Testis (tissue), 2 donors: ENCODE results near the gene C1QTNF8.

ENCODE experiments used
- POLR2A ChIP-seq: fragments of 450-650 bp; IDR thresholded peaks from one replicate; pipeline ENCODE4 v1.6.1; 2017; ENCODE audit warnings: antibody characterized with exemption, mild to moderate bottlenecking, moderate library complexity
- TF ChIP-seq, protein P1 (sequence below), 3 experiments: fragments of 450-650 bp in 2 of 3; fragments of 200-600 bp in 1 of 3; sonication (generic) in 1 of 3; IDR thresholded peaks; one replicate each; pipeline ENCODE4 v1.5.1; 2016 to 2019; ENCODE audit warnings: antibody characterized with exemption in 3 of 3, mild to moderate bottlenecking in 2 of 3, moderate library complexity in 1 of 3

DNA sequence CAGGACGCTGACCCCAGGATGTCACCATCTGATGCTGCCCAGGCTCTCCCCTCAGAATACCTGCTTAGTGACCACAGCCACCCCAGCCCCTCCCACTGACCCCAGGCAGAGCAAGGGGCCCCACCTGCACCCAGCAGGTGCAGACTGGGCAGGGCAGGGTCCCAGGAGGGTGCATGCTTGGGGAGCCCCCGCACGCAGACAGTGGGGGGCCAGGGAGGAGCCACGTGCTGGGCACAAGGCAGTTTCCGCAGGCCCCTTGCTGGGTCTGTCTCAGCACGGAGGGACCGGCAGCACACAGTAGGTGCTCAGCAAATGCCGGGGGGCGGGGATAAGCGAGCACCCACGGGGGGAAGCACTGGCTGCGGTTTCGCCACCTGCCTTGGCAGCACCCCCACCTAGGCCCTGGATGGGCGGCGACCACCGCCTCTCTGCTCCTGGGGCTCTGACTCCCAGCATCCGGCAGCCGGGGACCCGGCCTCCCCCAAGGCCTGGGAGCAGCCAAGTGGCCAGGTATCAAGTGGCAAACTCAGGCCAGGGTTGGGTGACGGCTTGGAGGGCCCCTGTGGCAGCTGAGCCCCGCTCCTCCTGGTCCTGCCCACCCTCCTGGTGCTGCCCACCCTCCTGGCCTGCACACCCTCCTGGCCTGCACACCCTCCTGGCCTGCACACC, 42.2 kb downstream of the C1QTNF8 start:
- TF ChIP-seq, protein P1, sequence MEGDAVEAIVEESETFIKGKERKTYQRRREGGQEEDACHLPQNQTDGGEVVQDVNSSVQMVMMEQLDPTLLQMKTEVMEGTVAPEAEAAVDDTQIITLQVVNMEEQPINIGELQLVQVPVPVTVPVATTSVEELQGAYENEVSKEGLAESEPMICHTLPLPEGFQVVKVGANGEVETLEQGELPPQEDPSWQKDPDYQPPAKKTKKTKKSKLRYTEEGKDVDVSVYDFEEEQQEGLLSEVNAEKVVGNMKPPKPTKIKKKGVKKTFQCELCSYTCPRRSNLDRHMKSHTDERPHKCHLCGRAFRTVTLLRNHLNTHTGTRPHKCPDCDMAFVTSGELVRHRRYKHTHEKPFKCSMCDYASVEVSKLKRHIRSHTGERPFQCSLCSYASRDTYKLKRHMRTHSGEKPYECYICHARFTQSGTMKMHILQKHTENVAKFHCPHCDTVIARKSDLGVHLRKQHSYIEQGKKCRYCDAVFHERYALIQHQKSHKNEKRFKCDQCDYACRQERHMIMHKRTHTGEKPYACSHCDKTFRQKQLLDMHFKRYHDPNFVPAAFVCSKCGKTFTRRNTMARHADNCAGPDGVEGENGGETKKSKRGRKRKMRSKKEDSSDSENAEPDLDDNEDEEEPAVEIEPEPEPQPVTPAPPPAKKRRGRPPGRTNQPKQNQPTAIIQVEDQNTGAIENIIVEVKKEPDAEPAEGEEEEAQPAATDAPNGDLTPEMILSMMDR (IDR thresholded peaks at IDR 0.05): no peak
- no peak for TF ChIP-seq POLR2A
